ENCODE measurements around the gene CACNA1A.

CACNA1A gene

GRCh38 chr19:13252569-13253335, 253.5 kb downstream of the CACNA1A start:
- Histone ChIP-seq H2AFZ (ENCODE audit: low read depth, low read length, severe bottlenecking) (no peak overlapping the region), H3K9me3 (ENCODE audit: insufficient read depth, low read length) (no peaks in the 10 kb centered on the region), H3K27me3 (ENCODE audit: low read length) (no peaks in the 10 kb centered on the region), H3K9ac (ENCODE audit: low read length) (no peak overlapping the region), H3K9me2 (replicated peaks; ENCODE audit: insufficient read depth, low read length) (no peaks in the 10 kb centered on the region), H3K79me2 (ENCODE audit: insufficient read depth, low read length) (no peaks in the 10 kb centered on the region), H3K4me3 (ENCODE audit: insufficient read depth, low read length, poor library complexity, severe bottlenecking) (no peak overlapping the region), H3K36me3 (ENCODE audit: low read length) (no peaks in the 10 kb centered on the region), H3K27ac (ENCODE audit: low read depth, low read length) (no peak overlapping the region), H3K4me2 (ENCODE audit: low read depth, low read length, poor library complexity, severe bottlenecking) (no peak overlapping the region), H3F3A (ENCODE audit: insufficient read depth) (no peaks in the 10 kb centered on the region), H4K20me1 (ENCODE audit: low read depth, low read length) (no peaks in the 10 kb centered on the region)
- TF ChIP-seq CTCF (IDR thresholded peaks at IDR 0.05; ENCODE audit: insufficient read depth, low read length, poor library complexity, severe bottlenecking): no peak
- no peak for TF ChIP-seq EZH2phosphoT487 (conservative IDR thresholded peaks at IDR 0.05; ENCODE audit: low read length)

- H3K9me3 ChIP-seq (ENCODE audit: insufficient read depth, low read length): no peaks in the 10 kb centered on the region
- H3K9me2 ChIP-seq (replicated peaks; ENCODE audit: insufficient read depth, low read length): no peaks in the 10 kb centered on the region
- H3K36me3 ChIP-seq (ENCODE audit: low read length): no peaks in the 10 kb centered on the region
- no peak overlapping the region for H3K4me3 ChIP-seq (ENCODE audit: insufficient read depth, low read length, poor library complexity, severe bottlenecking)
- TF ChIP-seq EZH2phosphoT487 (conservative IDR thresholded peaks at IDR 0.05; ENCODE audit: low read length): no peak
- no peak for TF ChIP-seq CTCF (IDR thresholded peaks at IDR 0.05; ENCODE audit: insufficient read depth, low read length, poor library complexity, severe bottlenecking)
- H3K27me3 ChIP-seq (ENCODE audit: low read length): no peaks in the 10 kb centered on the region
- no peak overlapping the region for H3K27ac ChIP-seq (ENCODE audit: low read depth, low read length)
- H4K20me1 ChIP-seq (ENCODE audit: low read depth, low read length): no peaks in the 10 kb centered on the region
- no peak overlapping the region for H3K4me2 ChIP-seq (ENCODE audit: low read depth, low read length, poor library complexity, severe bottlenecking)
- no peaks in the 10 kb centered on the region for H3F3A ChIP-seq (ENCODE audit: insufficient read depth)
- H3K9ac ChIP-seq (ENCODE audit: low read length): no peak overlapping the region
- H2AFZ ChIP-seq (ENCODE audit: low read depth, low read length, severe bottlenecking): no peak overlapping the region
- no peaks in the 10 kb centered on the region for H3K79me2 ChIP-seq (ENCODE audit: insufficient read depth, low read length)
These were observed 261.4 kb downstream of the CACNA1A start for GRCh38 chr19:13244920-13245319.

GRCh38 chr19:13241231-13242104, 264.8 kb downstream of the CACNA1A start:
- Histone ChIP-seq H3K9me2 (replicated peaks; ENCODE audit: insufficient read depth, low read length) (no peaks in the 10 kb centered on the region), H3K27ac (ENCODE audit: low read depth, low read length) (no peak overlapping the region), H3K9ac (ENCODE audit: low read length) (no peak overlapping the region), H2AFZ (ENCODE audit: low read depth, low read length, severe bottlenecking) (no peak overlapping the region), H3K79me2 (ENCODE audit: insufficient read depth, low read length) (no peaks in the 10 kb centered on the region), H3K9me3 (ENCODE audit: insufficient read depth, low read length) (no peaks in the 10 kb centered on the region), H3K4me3 (ENCODE audit: insufficient read depth, low read length, poor library complexity, severe bottlenecking) (no peak overlapping the region), H3K36me3 (ENCODE audit: low read length) (no peaks in the 10 kb centered on the region), H4K20me1 (ENCODE audit: low read depth, low read length) (no peaks in the 10 kb centered on the region), H3K27me3 (ENCODE audit: low read length) (no peaks in the 10 kb centered on the region), H3K4me2 (ENCODE audit: low read depth, low read length, poor library complexity, severe bottlenecking) (no peak overlapping the region), H3F3A (ENCODE audit: insufficient read depth) (no peaks in the 10 kb centered on the region)
- TF ChIP-seq CTCF (IDR thresholded peaks at IDR 0.05; ENCODE audit: insufficient read depth, low read length, poor library complexity, severe bottlenecking) (no peak), EZH2phosphoT487 (conservative IDR thresholded peaks at IDR 0.05; ENCODE audit: low read length) (no peak)

All from SU-DHL-6 (cell line).